K562 (cell line): Measurements from ENCODE around the gene RBMS1. TPM values are rescaled to one million over a fixed set of nuclear protein-coding genes. Genes with fewer than 3 reads are reported as not detected.

Source experiments
- ATAC-seq: fragments of 200-7000 bp; cut with Tn5 transposase; 3 replicates; pipeline ENCODE4 v1.9.1; 2020; ENCODE audit warnings: moderate library complexity
- BruUV-seq: library from RNA; stranded (reverse); fragments of 400-500 nt; replicated peaks from 2 replicates; lab custom pipeline; 2021; lab: Mats Ljungman, UMichigan
- CTCF ChIA-PET: fragments of 300-600 bp; formaldehyde crosslinking; extraction: SDS; loops from one replicate; lab custom pipeline; 2021; ENCODE audit warnings: low intra/inter-chr PET ratio; lab: Yijun Ruan, JAX
- POLR2A ChIA-PET: fragments of 300-600, 350-650 bp; sonication (Branson Sonifier 250); formaldehyde crosslinking; extraction: SDS; loops from one replicate; lab custom pipeline; 2021; ENCODE audit warnings: antibody characterized with exemption, inconsistent platforms; lab: Yijun Ruan, JAX
- DNase-seq, 4 experiments: peaks; one replicate each; pipeline versions ENCODE4 v3.0.0 to v3.0.0-alpha.2; 2011 to 2018; ENCODE audit warnings: low spot score in 3 of 4, mixed read lengths in 3 of 4; ENCODE audit errors: extremely low read depth in 1 of 4
- FAIRE-seq: peaks from 2 replicates; lab custom pipeline; 2011; peaks lifted over from hg19 to GRCh38; lab: Jason Lieb, UNC
- H2AFZ ChIP-seq: 2 replicates; pipeline ENCODE4 v1.6.0; 2011; ENCODE audit warnings: low read depth, low read length, control low read depth, inconsistent platforms
- H3K27ac ChIP-seq: fragments of 200-600 bp; 3 replicates; pipeline ENCODE4 v1.8.0; 2011; ENCODE audit warnings: low read depth, mild to moderate bottlenecking, control low read depth, inconsistent platforms, low read length, moderate library complexity, mixed read lengths; ENCODE audit errors: extremely low read depth
- H3K27me3 ChIP-seq, 2 experiments: fragments of 300-600 bp in 1 of 2; 2 replicates in 1 of 2; 3 replicates in 1 of 2; pipeline versions ENCODE4 v1.6.0 to v1.8.0; 2011; ENCODE audit warnings: inconsistent platforms in 2 of 2, low read length in 2 of 2, mild to moderate bottlenecking in 1 of 2, mixed read lengths in 1 of 2, moderate library complexity in 1 of 2; ENCODE audit not compliant: control insufficient read depth in 2 of 2, insufficient read depth in 2 of 2
- H3K36me3 ChIP-seq: fragments of 300-600 bp; 3 replicates; pipeline ENCODE4 v1.8.0; 2011; ENCODE audit warnings: mild to moderate bottlenecking, low read length, inconsistent platforms; ENCODE audit not compliant: control insufficient read depth, insufficient read depth
- H3K4me1 ChIP-seq, 2 experiments: fragments of 200-600 bp in 1 of 2; replicated peaks in 1 of 2; 2 replicates in 1 of 2; 3 replicates in 1 of 2; pipeline versions ENCODE4 v1.5.1 to v1.8.0; 2011; ENCODE audit warnings: inconsistent platforms in 2 of 2, low read length in 2 of 2, mild to moderate bottlenecking in 1 of 2, mixed read lengths in 1 of 2, moderate library complexity in 1 of 2; ENCODE audit not compliant: control insufficient read depth in 2 of 2, insufficient read depth in 2 of 2
- H3K4me2 ChIP-seq: 2 replicates; pipeline ENCODE4 v1.6.1; 2011; ENCODE audit warnings: low read length, control low read depth, inconsistent platforms, mixed read lengths; ENCODE audit not compliant: insufficient read depth
- H3K4me3 ChIP-seq: fragments of 200-600 bp; sonication (generic), shearing (Covaris generic); 2 replicates; pipeline ENCODE4 v1.5.1; 2016; ENCODE audit warnings: control low read depth, inconsistent platforms
- H3K79me2 ChIP-seq: fragments of 200-600 bp; 3 replicates; pipeline ENCODE4 v1.8.0; 2011; ENCODE audit warnings: low read length, inconsistent platforms; ENCODE audit not compliant: control insufficient read depth, insufficient read depth
- H3K9ac ChIP-seq, 2 experiments: 2 replicates each; pipeline versions ENCODE4 v1.6.0 to v1.6.1; 2011; ENCODE audit warnings: low read depth in 2 of 2, low read length in 2 of 2, control low read depth in 1 of 2, inconsistent platforms in 1 of 2, mild to moderate bottlenecking in 1 of 2, mixed read lengths in 1 of 2; ENCODE audit not compliant: insufficient read depth in 1 of 2
- H3K9me1 ChIP-seq: one replicate; pipeline ENCODE4 v1.6.0; 2011; ENCODE audit warnings: inconsistent platforms, mild to moderate bottlenecking, low read length, moderate library complexity; ENCODE audit not compliant: control insufficient read depth, insufficient read depth
- H3K9me3 ChIP-seq: replicated peaks from 2 replicates; pipeline ENCODE4 v1.5.1; 2011; ENCODE audit warnings: low read depth, low read length, inconsistent platforms; ENCODE audit not compliant: control insufficient read depth, insufficient read depth
- H4K20me1 ChIP-seq: replicated peaks from 2 replicates; pipeline ENCODE4 v1.6.1; 2011; ENCODE audit warnings: low read length, inconsistent platforms, mixed read lengths; ENCODE audit not compliant: control insufficient read depth, insufficient read depth
- BRD4 ChIP-seq: fragments of 200-600 bp; sonication (generic); IDR thresholded peaks from 2 replicates; pipeline ENCODE4 v1.6.1; 2017; ENCODE audit warnings: inconsistent platforms
- CEBPG ChIP-seq, 3 experiments: fragments of 200-800 bp in 1 of 3; sonication (Bioruptor generic) in 1 of 3; sonication (generic) in 1 of 3; formaldehyde crosslinking in 1 of 3; IDR thresholded peaks in 2 of 3; conservative IDR thresholded peaks in 1 of 3; 2 replicates each; pipeline versions ENCODE4 v1.6.1 to v1.8.0; 2016 to 2022; ENCODE audit warnings: missing compliant biosample characterization in 2 of 3, missing genetic modification characterization in 2 of 3, mild to moderate bottlenecking in 1 of 3, missing genetic modification reagents in 1 of 3
- EP400 ChIP-seq: fragments of 450-650 bp; IDR thresholded peaks from 2 replicates; pipeline ENCODE4 v1.6.1; 2017; ENCODE audit warnings: antibody characterized with exemption, mild to moderate bottlenecking, moderate library complexity
- HLTF ChIP-seq: fragments of 450-650 bp; IDR thresholded peaks from 2 replicates; pipeline ENCODE4 v1.6.1; 2016
- HNRNPH1 ChIP-seq: fragments of 200-400 bp; formaldehyde crosslinking; optimal IDR thresholded peaks from 2 replicates; pipeline ENCODE3; 2017; ENCODE audit warnings: low read depth, mild to moderate bottlenecking, low read length, moderate library complexity
- MAFF ChIP-seq: IDR thresholded peaks from 2 replicates; pipeline ENCODE4 v1.6.1; 2012; ENCODE audit warnings: low read length, improper control_type of control experiment
- POLR3A ChIP-seq: IDR thresholded peaks from 2 replicates; pipeline ENCODE4 v1.6.1; 2011; ENCODE audit warnings: borderline replicate concordance, mild to moderate bottlenecking, moderate library complexity; ENCODE audit not compliant: insufficient read length, insufficient read depth; ENCODE audit errors: extremely low read depth
- RBM14 ChIP-seq: fragments of 200-400 bp; formaldehyde crosslinking; IDR thresholded peaks from 2 replicates; pipeline ENCODE4 v1.6.1; 2018; ENCODE audit warnings: low read depth, mild to moderate bottlenecking, low read length, moderate library complexity, borderline replicate concordance; ENCODE audit not compliant: insufficient read depth
- SAFB2 ChIP-seq: fragments of 200-400 bp; formaldehyde crosslinking; IDR thresholded peaks from 2 replicates; pipeline ENCODE4 v1.6.1; 2018; ENCODE audit warnings: borderline replicate concordance, low read length, low read depth, moderate library complexity; ENCODE audit not compliant: severe bottlenecking
- ZNF239 ChIP-seq: fragments of 250-450 bp; sonication (Bioruptor Pico); IDR thresholded peaks from 2 replicates; pipeline ENCODE4 v1.4.0; 2020; ENCODE audit warnings: mild to moderate bottlenecking
- WGBS: fragments of 100-300 bp; shearing (Covaris generic); methylation state at CpG from one replicate; pipeline ENCODE4 v1.1.6; 2016; ENCODE audit warnings: low coverage, mixed read lengths; ENCODE audit not compliant: insufficient coverage; ENCODE audit errors: missing lambda C conversion rate; 5-methylcytosine and 5-hydroxymethylcytosine counted together
- in situ Hi-C: fragments of 300-500 bp; cut with MboI; formaldehyde crosslinking; loops from 4 replicates; pipeline ENCODE4 v1.15.0; 2018; ENCODE audit warnings: inconsistent platforms, mixed read lengths
- intact Hi-C: fragments of 100-400 bp; cut with micrococcal nuclease; formaldehyde crosslinking; loops from 2 replicates; pipeline ENCODE4 v1.14.2; 2022
- polyA plus RNA-seq, 8 experiments: library from polyadenylated mRNA; depleted of rRNA in 4 of 8; stranded (reverse) in 5 of 8; unstranded in 3 of 8; fragments of >200 nt; fragmentation: Nextera tagmentation in 2 of 8; fragmentation: Illumina TruSeq in 1 of 8; extraction: Ambion mirVana in 2 of 8; extraction: Trizol in 1 of 8; gene quantifications; 2 replicates each; pipeline versions ENCODE4 v1.2.1 to v1.2.3, GENCODE V29; 2011 to 2014; ENCODE audit warnings: inconsistent platforms in 1 of 8, missing spikeins in 1 of 8
- total RNA-seq, 7 experiments: library from RNA; depleted of rRNA in 6 of 7; stranded (reverse); fragments of >200 nt in 6 of 7; fragmentation: Illumina TruSeq in 2 of 7; extraction: Trizol in 2 of 7; gene quantifications; 2 replicates each; pipeline versions ENCODE4 v1.2.1 to v1.2.3, GENCODE V29; 2011 to 2021; ENCODE audit warnings: low replicate concordance in 1 of 7
- TF ChIP-seq, protein P1 (sequence below): fragments of 450-650 bp; IDR thresholded peaks from 2 replicates; pipeline ENCODE4 v1.6.1; 2016; ENCODE audit warnings: mild to moderate bottlenecking
- TF ChIP-seq, protein P2 (sequence below): fragments of 450-650 bp; formaldehyde crosslinking; IDR thresholded peaks from 2 replicates; pipeline ENCODE4 v1.4.0; 2020; ENCODE audit warnings: mild to moderate bottlenecking, moderate library complexity

RBMS1 gene
- total and polyA plus RNA-seq, 9 of the 15 experiments (the other 6 are each of a cell fraction or from before 2014, with no cell fraction given) = 0.04 to 0.31 (median 0.09) TPM; not detected in 6

DNA sequence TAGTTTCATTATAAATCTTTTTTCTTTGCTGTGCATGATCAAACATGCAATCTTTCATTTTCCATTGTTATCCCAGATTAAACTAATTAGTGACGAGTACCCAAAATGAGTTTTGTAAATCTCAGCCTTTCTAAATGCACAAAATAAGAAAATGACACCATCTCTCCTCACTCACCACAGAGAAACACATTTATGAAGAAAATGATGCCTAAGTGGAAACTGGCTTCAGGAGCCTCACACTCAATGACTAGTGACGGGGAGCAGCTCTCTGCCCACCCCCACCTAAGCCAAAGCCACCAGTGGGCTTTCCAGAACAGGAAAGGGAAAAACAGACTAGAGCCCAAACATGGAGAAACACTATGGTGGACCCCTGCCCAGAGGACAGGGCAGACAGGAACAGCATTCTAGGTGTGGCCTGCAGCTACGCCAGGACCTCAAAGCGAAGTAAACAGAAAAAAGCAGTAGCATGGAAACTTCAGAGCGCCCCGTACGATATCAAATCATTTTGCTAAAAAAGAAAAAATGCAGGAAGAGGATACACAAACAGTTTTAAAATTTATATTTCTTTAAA, 113.5 kb downstream of the RBMS1 start:
- Histone ChIP-seq H3K4me2 (no peak overlapping the region), H2AFZ (no peak overlapping the region), H3K4me3 (no peak overlapping the region), H3K27me3 (no peaks in the 10 kb centered on the region), H3K27ac (no peak overlapping the region), H3K9me3 (no peaks in the 10 kb centered on the region), H3K9ac (no peak overlapping the region), H3K36me3 (no peaks in the 10 kb centered on the region), H3K79me2 (no peaks in the 10 kb centered on the region), H3K4me1 (no peaks in the 10 kb centered on the region), H3K9me1 (no peaks in the 10 kb centered on the region), H4K20me1 (no peaks in the 10 kb centered on the region)
- ChIA-PET POLR2A (no interaction called here), CTCF (no interaction called here)
- in situ Hi-C loops (no loop called here), intact Hi-C loops (no loop called here)
- FAIRE-seq (no peak), ATAC-seq (no peak), DNase-seq (no peak)
- TF ChIP-seq HNRNPH1 (no peak), RBM14 (no peak), EP400 (no peak), SAFB2 (no peak), HLTF (no peak), MAFF (no peak)
- WGBS = 0% methylated on average over 7 of the region's 7 CpGs
- no TSS peak for BruUV-seq

DNA sequence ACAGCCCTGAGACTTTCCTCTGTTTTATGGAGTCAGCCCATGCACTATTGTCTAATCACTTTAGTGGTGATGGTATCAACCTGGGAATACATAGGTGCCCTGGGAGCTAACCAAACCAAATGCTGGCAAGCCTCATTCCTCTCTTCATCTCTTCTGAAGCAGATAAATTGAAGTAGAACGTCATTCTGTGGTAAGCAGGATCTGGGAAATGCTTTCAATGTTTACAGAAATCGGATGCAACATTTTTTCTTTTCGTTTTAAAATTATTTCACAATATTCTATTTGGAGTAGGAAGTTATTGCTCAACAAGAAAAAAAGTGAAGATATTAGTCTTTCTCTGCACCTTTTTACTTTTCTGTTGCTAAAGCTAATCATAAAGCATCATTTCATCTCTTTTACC, 114.2 kb downstream of the RBMS1 start:
- ChIA-PET CTCF (no interaction called here), POLR2A (no interaction called here)
- no peak for FAIRE-seq
- H3K9me3 ChIP-seq = no peaks in the 10 kb centered on the region
- no TSS peak for BruUV-seq
- H3K9me1 ChIP-seq = no peaks in the 10 kb centered on the region
- H3K9ac ChIP-seq = no peak overlapping the region
- no peaks in the 10 kb centered on the region for H3K79me2 ChIP-seq
- H3K27me3 ChIP-seq = no peaks in the 10 kb centered on the region
- in situ Hi-C loops = no loop called here
- no peak for DNase-seq
- no peak overlapping the region for H3K4me2 ChIP-seq
- intact Hi-C loops = no loop called here
- no peak for ATAC-seq
- 2% methylated on average over 3 of the region's 3 CpGs for WGBS
- H3K4me1 ChIP-seq = no peaks in the 10 kb centered on the region
- no peak overlapping the region for H3K4me3 ChIP-seq
- H3K36me3 ChIP-seq = no peaks in the 10 kb centered on the region
- no peak overlapping the region for H3K27ac ChIP-seq
- no peaks in the 10 kb centered on the region for H4K20me1 ChIP-seq
- H2AFZ ChIP-seq = no peak overlapping the region
- TF ChIP-seq, protein P1, sequence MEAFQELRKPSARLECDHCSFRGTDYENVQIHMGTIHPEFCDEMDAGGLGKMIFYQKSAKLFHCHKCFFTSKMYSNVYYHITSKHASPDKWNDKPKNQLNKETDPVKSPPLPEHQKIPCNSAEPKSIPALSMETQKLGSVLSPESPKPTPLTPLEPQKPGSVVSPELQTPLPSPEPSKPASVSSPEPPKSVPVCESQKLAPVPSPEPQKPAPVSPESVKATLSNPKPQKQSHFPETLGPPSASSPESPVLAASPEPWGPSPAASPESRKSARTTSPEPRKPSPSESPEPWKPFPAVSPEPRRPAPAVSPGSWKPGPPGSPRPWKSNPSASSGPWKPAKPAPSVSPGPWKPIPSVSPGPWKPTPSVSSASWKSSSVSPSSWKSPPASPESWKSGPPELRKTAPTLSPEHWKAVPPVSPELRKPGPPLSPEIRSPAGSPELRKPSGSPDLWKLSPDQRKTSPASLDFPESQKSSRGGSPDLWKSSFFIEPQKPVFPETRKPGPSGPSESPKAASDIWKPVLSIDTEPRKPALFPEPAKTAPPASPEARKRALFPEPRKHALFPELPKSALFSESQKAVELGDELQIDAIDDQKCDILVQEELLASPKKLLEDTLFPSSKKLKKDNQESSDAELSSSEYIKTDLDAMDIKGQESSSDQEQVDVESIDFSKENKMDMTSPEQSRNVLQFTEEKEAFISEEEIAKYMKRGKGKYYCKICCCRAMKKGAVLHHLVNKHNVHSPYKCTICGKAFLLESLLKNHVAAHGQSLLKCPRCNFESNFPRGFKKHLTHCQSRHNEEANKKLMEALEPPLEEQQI = no peak
- TF ChIP-seq ZNF239 (no peak), BRD4 (no peak), POLR3A (no peak), CEBPG (CRISPR knock-in tag; IDR thresholded peaks at IDR 0.05) (no peak), CEBPG (tag; conservative IDR thresholded peaks at IDR 0.05 in 1 of 2, IDR thresholded peaks at IDR 0.05 in 1 of 2) (peak in 1 of 2 experiments; percentile 72; a peak in 2 of 4 replicates)
- TF ChIP-seq, protein P2, sequence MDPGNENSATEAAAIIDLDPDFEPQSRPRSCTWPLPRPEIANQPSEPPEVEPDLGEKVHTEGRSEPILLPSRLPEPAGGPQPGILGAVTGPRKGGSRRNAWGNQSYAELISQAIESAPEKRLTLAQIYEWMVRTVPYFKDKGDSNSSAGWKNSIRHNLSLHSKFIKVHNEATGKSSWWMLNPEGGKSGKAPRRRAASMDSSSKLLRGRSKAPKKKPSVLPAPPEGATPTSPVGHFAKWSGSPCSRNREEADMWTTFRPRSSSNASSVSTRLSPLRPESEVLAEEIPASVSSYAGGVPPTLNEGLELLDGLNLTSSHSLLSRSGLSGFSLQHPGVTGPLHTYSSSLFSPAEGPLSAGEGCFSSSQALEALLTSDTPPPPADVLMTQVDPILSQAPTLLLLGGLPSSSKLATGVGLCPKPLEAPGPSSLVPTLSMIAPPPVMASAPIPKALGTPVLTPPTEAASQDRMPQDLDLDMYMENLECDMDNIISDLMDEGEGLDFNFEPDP (CRISPR knock-in tag) = no peak
